Endothelial cell of umbilical vein (primary cell): ENCODE data around the gene MTF1. TPM values are rescaled to one million over a fixed set of nuclear protein-coding genes. Genes with fewer than 3 reads are reported as not detected.

Source experiments
- BruUV-seq: library from RNA; stranded (reverse); fragments of 400-500 nt; replicated peaks from 2 replicates; lab custom pipeline; 2021; lab: Mats Ljungman, UMichigan
- CTCF ChIA-PET: fragments of 300-600, 350-600 bp; sonication (Branson Sonifier 250); formaldehyde crosslinking; loops from one replicate; lab custom pipeline; 2021; ENCODE audit warnings: antibody characterized with exemption, inconsistent platforms; lab: Charles Lee
- POLR2A ChIA-PET: fragments of 300-600, 350-600 bp; sonication (Branson Sonifier 250); formaldehyde crosslinking; loops from one replicate; lab custom pipeline; 2021; ENCODE audit warnings: antibody characterized with exemption, inconsistent platforms; lab: Charles Lee
- DNase-seq: peaks from one replicate; pipeline ENCODE4 v3.0.0-alpha.2; 2011; ENCODE audit warnings: low read depth, low spot score
- FAIRE-seq: peaks from 2 replicates; lab custom pipeline; 2011; peaks lifted over from hg19 to GRCh38; lab: Jason Lieb, UNC
- H2AFZ ChIP-seq: 2 replicates; pipeline ENCODE4 v1.6.0; 2012; ENCODE audit warnings: low read depth, low read length, control low read depth, inconsistent platforms
- H3K27ac ChIP-seq: 2 replicates; pipeline ENCODE4 v1.5.1; 2011; ENCODE audit warnings: low read depth, mild to moderate bottlenecking, control low read depth, low read length, moderate library complexity; ENCODE audit not compliant: insufficient read depth
- H3K27me3 ChIP-seq, 2 experiments: 2 replicates each; pipeline versions ENCODE4 v1.6.0 to v1.6.1; 2011; ENCODE audit warnings: low read length in 2 of 2, mixed read lengths in 1 of 2; ENCODE audit not compliant: control insufficient read depth in 2 of 2, insufficient read depth in 2 of 2
- H3K36me3 ChIP-seq, 2 experiments: 2 replicates in 1 of 2; 3 replicates in 1 of 2; pipeline ENCODE4 v1.5.1; 2011; ENCODE audit warnings: low read length in 2 of 2, mild to moderate bottlenecking in 1 of 2, moderate library complexity in 1 of 2; ENCODE audit not compliant: control insufficient read depth in 2 of 2, insufficient read depth in 2 of 2; ENCODE audit errors: extremely low read depth in 1 of 2
- H3K4me1 ChIP-seq: 3 replicates; pipeline ENCODE4 v1.5.1; 2011; ENCODE audit warnings: mild to moderate bottlenecking, low read length; ENCODE audit not compliant: control insufficient read depth, insufficient read depth; ENCODE audit errors: extremely low read depth
- H3K4me2 ChIP-seq: 2 replicates; pipeline ENCODE4 v1.6.1; 2011; ENCODE audit warnings: low read length, control low read depth, mixed read lengths; ENCODE audit not compliant: insufficient read depth
- H3K4me3 ChIP-seq, 3 experiments: fragments of 200-600 bp in 1 of 3; sonication (generic), shearing (Covaris generic) in 1 of 3; replicated peaks in 1 of 3; 2 replicates each; pipeline ENCODE4 v1.5.1; 2011 to 2016; ENCODE audit warnings: control low read depth in 3 of 3, low read length in 3 of 3, mild to moderate bottlenecking in 2 of 3, inconsistent platforms in 1 of 3, low read depth in 1 of 3, moderate library complexity in 1 of 3; ENCODE audit not compliant: insufficient read depth in 1 of 3
- H3K79me2 ChIP-seq: 2 replicates; pipeline ENCODE4 v1.6.0; 2012; ENCODE audit warnings: low read length, inconsistent platforms; ENCODE audit not compliant: control insufficient read depth, insufficient read depth
- H3K9ac ChIP-seq: replicated peaks from 2 replicates; pipeline ENCODE3; 2011; ENCODE audit warnings: low read length, control low read depth; ENCODE audit not compliant: insufficient read depth; ENCODE audit errors: extremely low read depth
- H3K9me1 ChIP-seq: replicated peaks from 3 replicates; pipeline ENCODE4 v1.6.0; 2011; ENCODE audit warnings: mild to moderate bottlenecking, low read length; ENCODE audit not compliant: control insufficient read depth, insufficient read depth; ENCODE audit errors: extremely low read depth
- H3K9me3 ChIP-seq: replicated peaks from 2 replicates; pipeline ENCODE4 v1.5.1; 2012; ENCODE audit warnings: low read length, inconsistent platforms; ENCODE audit not compliant: control insufficient read depth, insufficient read depth
- H4K20me1 ChIP-seq: replicated peaks from 2 replicates; pipeline ENCODE3; 2011; ENCODE audit warnings: mild to moderate bottlenecking, low read length; ENCODE audit not compliant: control insufficient read depth, insufficient read depth; ENCODE audit errors: extremely low read depth
- EZH2 ChIP-seq: IDR thresholded peaks from 2 replicates; pipeline ENCODE4 v1.6.1; 2012; ENCODE audit warnings: borderline replicate concordance, low read depth, mild to moderate bottlenecking, moderate library complexity, low read length, inconsistent platforms; ENCODE audit not compliant: severe bottlenecking
- FOS ChIP-seq: IDR thresholded peaks from 2 replicates; pipeline ENCODE4 v1.6.1; 2011; ENCODE audit warnings: mild to moderate bottlenecking, low read length, moderate library complexity, borderline replicate concordance; ENCODE audit not compliant: insufficient read depth
- JUN ChIP-seq: IDR thresholded peaks from 2 replicates; pipeline ENCODE4 v1.6.1; 2011; ENCODE audit warnings: borderline replicate concordance, low read depth; ENCODE audit not compliant: insufficient read length, insufficient read depth
- MYC ChIP-seq: IDR thresholded peaks from one replicate; pipeline ENCODE4 v1.6.1; 2011; ENCODE audit warnings: mild to moderate bottlenecking, low read depth, low read length
- POLR2A ChIP-seq: IDR thresholded peaks from 2 replicates; pipeline ENCODE4 v1.6.1; 2012; ENCODE audit warnings: low read depth, mild to moderate bottlenecking, control low read depth, low read length
- dilution Hi-C: fragments of 300-500 bp; cut with MboI; formaldehyde crosslinking; loops from one replicate; pipeline ENCODE4 v1.15.0; 2019; ENCODE audit warnings: low sequenced_read_pairs; ENCODE audit not compliant: extremely low pct_ligation_motif_present
- intact Hi-C: fragments of 100-400 bp; cut with micrococcal nuclease; formaldehyde crosslinking; loops from one replicate; pipeline ENCODE4 v1.10.0; 2022
- polyA plus RNA-seq, 4 experiments: library from polyadenylated mRNA; depleted of rRNA in 3 of 4; stranded (reverse) in 3 of 4; unstranded in 1 of 4; fragments of >200 nt; gene quantifications; 2 replicates each; pipeline versions ENCODE4 v1.2.1 to v1.2.3, GENCODE V29; 2011 to 2012; ENCODE audit warnings: missing spikeins in 1 of 4
- total RNA-seq: library from RNA; stranded (reverse); gene quantifications from 2 replicates; pipeline ENCODE4 v1.2.3, GENCODE V29; 2021
- TF ChIP-seq, protein P1 (sequence below): IDR thresholded peaks from 2 replicates; pipeline ENCODE4 v1.6.1; 2011; ENCODE audit not compliant: insufficient read depth, insufficient read length
- TF ChIP-seq, protein P2 (sequence below), 2 donors: IDR thresholded peaks; 1 replicate in 1 of 2; 2 replicates in 1 of 2; pipeline ENCODE4 v1.5.1; 2011; ENCODE audit warnings: low read length in 2 of 2, mild to moderate bottlenecking in 2 of 2, moderate library complexity in 2 of 2, control low read depth in 1 of 2, inconsistent platforms in 1 of 2, low read depth in 1 of 2; ENCODE audit not compliant: insufficient read depth in 1 of 2; ENCODE audit errors: extremely low read depth in 1 of 2

Gene MTF1
- total and polyA plus RNA-seq, 2 donors (not counting 3 experiments of a cell fraction or from before 2014, with no cell fraction given): 4.9 to 18.5 TPM

- Histone ChIP-seq H3K9ac (no peak overlapping the region), H3K4me1 (peaks cover 11% of the 10 kb centered on the region), H3K27ac (no peak overlapping the region), H4K20me1 (no peaks in the 10 kb centered on the region), H3K27me3 (no peaks in the 10 kb centered on the region), H3K4me3 (no peak overlapping the region), H3K36me3 (peaks cover 3 to 5% of the 10 kb centered on the region in 2 experiments), H3K79me2 (peaks cover 20% of the 10 kb centered on the region), H3K9me1 (no peaks in the 10 kb centered on the region), H3K9me3 (no peaks in the 10 kb centered on the region), H3K4me2 (peak overlapping the region; percentile 32), H2AFZ (peak overlapping the region; percentile 60)
- dilution Hi-C loops (no loop called here), intact Hi-C loops (loop anchor here (1.0 to 10.0 kb wide), 4 partner anchors 49 to 386 kb away; partner anchors contain the start of genes CDCA8 and ZC3H12A)
- no peak for FAIRE-seq
- TF ChIP-seq, protein P1, sequence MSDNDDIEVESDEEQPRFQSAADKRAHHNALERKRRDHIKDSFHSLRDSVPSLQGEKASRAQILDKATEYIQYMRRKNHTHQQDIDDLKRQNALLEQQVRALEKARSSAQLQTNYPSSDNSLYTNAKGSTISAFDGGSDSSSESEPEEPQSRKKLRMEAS: no peak
- TF ChIP-seq EZH2 (no peak), MYC (no peak), POLR2A (no peak), JUN (no peak), FOS (no peak)
- TF ChIP-seq, protein P2, sequence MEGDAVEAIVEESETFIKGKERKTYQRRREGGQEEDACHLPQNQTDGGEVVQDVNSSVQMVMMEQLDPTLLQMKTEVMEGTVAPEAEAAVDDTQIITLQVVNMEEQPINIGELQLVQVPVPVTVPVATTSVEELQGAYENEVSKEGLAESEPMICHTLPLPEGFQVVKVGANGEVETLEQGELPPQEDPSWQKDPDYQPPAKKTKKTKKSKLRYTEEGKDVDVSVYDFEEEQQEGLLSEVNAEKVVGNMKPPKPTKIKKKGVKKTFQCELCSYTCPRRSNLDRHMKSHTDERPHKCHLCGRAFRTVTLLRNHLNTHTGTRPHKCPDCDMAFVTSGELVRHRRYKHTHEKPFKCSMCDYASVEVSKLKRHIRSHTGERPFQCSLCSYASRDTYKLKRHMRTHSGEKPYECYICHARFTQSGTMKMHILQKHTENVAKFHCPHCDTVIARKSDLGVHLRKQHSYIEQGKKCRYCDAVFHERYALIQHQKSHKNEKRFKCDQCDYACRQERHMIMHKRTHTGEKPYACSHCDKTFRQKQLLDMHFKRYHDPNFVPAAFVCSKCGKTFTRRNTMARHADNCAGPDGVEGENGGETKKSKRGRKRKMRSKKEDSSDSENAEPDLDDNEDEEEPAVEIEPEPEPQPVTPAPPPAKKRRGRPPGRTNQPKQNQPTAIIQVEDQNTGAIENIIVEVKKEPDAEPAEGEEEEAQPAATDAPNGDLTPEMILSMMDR (IDR thresholded peaks at IDR 0.05; ENCODE audit: extremely low read depth in 1 of 2, insufficient read depth in 1 of 2, low read depth in 1 of 2, low read length in 2 of 2): no peak
- POLR2A ChIA-PET: interaction anchor here (2.1 kb wide), 1 partner anchor 170 kb away, joined by 5 read pairs; a partner anchor contains a TSS
- no TSS peak for BruUV-seq
- CTCF ChIA-PET: interaction anchor here (0.7 to 2.7 kb wide), 19 partner anchors 9 to 303 kb away, joined by 3 to 32 read pairs (median 6); partner anchors contain the start of genes C1orf122, CDCA8, DNALI1 and MANEAL
- no peak for DNase-seq
Measured at GRCh38 chr1:37860346-37860666, 914 bp upstream of the MTF1 start.
